Fibroblast of lung (primary cell): ENCODE results near the gene FRMD6.

ENCODE experiments used
- CTCF ChIP-seq, 2 donors: IDR thresholded peaks in 1 of 2; conservative IDR thresholded peaks in 1 of 2; 1 replicate in 1 of 2; 2 replicates in 1 of 2; pipeline ENCODE4 v1.5.1; 2011 to 2012; ENCODE audit warnings: low read length in 2 of 2, control low read depth in 1 of 2, inconsistent platforms in 1 of 2, low read depth in 1 of 2, mild to moderate bottlenecking in 1 of 2
- EZH2 ChIP-seq: IDR thresholded peaks from 2 replicates; pipeline ENCODE4 v1.5.1; 2012; ENCODE audit warnings: low read length, control low read depth, mild to moderate bottlenecking; ENCODE audit errors: missing control alignments

GRCh38 chr14:51652168-51653078 lies 713 bp downstream of the FRMD6 start:
- no peak for TF ChIP-seq CTCF (conservative IDR thresholded peaks at IDR 0.05 in 1 of 2, IDR thresholded peaks at IDR 0.05 in 1 of 2; ENCODE audit: low read depth in 1 of 2, low read length in 2 of 2)
- no peak for TF ChIP-seq EZH2
